ENCODE results near the gene ISL2.

The ISL2 gene

DNA sequence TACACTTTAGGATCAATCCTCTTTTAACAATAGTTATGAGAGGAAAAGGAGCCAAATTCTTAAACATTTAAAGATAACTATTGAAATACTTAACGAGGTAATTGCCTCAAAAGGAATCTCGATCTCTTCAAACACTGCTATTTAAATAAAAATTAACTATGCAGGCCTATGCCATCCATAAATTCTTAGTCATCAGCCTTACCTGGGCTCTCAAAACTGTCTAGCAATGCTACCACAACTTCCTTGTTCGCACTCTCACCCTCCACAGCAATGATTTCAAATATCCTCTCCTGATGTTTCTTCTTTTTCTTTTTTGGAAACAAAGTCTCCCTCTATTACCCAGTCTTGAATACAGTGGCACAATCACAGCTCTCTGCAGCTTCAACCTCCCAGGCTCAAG, 37.6 kb upstream of the ISL2 start:
- Histone ChIP-seq H3K79me2 (ENCODE audit: insufficient read depth, low read depth) (peaks cover 84% of the 10 kb centered on the region), H2AFZ (ENCODE audit: low read depth) (no peak overlapping the region), H3K9ac (no peak overlapping the region), H3K4me3 (IDR thresholded peaks at IDR 0.05; ENCODE audit: insufficient read depth, low read depth, low read length) (no peak overlapping the region), H3K27ac (no peak overlapping the region), H3K4me1 (ENCODE audit: low read depth, poor library complexity, severe bottlenecking) (peaks cover 29% of the 10 kb centered on the region), H4K20me1 (ENCODE audit: insufficient read depth) (peaks cover 17% of the 10 kb centered on the region), H3K36me3 (ENCODE audit: insufficient read depth) (no peaks in the 10 kb centered on the region), H3K4me2 (no peak overlapping the region), H3K27me3 (ENCODE audit: insufficient read depth, low read depth) (no peaks in the 10 kb centered on the region)
- TF ChIP-seq, protein P1, sequence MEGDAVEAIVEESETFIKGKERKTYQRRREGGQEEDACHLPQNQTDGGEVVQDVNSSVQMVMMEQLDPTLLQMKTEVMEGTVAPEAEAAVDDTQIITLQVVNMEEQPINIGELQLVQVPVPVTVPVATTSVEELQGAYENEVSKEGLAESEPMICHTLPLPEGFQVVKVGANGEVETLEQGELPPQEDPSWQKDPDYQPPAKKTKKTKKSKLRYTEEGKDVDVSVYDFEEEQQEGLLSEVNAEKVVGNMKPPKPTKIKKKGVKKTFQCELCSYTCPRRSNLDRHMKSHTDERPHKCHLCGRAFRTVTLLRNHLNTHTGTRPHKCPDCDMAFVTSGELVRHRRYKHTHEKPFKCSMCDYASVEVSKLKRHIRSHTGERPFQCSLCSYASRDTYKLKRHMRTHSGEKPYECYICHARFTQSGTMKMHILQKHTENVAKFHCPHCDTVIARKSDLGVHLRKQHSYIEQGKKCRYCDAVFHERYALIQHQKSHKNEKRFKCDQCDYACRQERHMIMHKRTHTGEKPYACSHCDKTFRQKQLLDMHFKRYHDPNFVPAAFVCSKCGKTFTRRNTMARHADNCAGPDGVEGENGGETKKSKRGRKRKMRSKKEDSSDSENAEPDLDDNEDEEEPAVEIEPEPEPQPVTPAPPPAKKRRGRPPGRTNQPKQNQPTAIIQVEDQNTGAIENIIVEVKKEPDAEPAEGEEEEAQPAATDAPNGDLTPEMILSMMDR (conservative IDR thresholded peaks at IDR 0.05; ENCODE audit: low read depth, low read length), result no peak

DNA sequence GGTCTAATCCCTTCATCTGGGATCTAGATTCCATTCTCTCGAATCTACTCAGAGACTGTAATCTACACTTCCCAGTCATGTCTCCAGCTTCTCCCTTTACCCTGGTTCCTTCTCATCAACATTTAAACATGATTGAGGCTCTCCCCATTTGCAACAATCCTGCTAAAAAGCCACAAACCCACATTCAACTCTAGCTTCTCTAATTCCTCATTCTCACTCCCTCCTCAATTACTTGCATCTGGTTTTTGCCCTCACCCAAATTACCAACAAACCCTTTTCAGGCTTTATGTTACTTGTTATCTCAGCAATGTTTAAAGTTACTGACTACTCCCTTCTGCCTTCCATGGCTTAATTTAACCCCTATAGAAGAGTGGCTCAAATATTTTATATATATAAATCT, 36.8 kb upstream of the ISL2 start:
- H3K4me1 ChIP-seq (ENCODE audit: low read depth, poor library complexity, severe bottlenecking), result peaks cover 29% of the 10 kb centered on the region
- no peaks in the 10 kb centered on the region for H3K36me3 ChIP-seq (ENCODE audit: insufficient read depth)
- TF ChIP-seq, protein P1 (conservative IDR thresholded peaks at IDR 0.05; ENCODE audit: low read depth, low read length), result no peak
- peaks cover 90% of the 10 kb centered on the region for H3K79me2 ChIP-seq (ENCODE audit: insufficient read depth, low read depth)
- H3K4me3 ChIP-seq (IDR thresholded peaks at IDR 0.05; ENCODE audit: insufficient read depth, low read depth, low read length), result no peak overlapping the region
- no peaks in the 10 kb centered on the region for H3K27me3 ChIP-seq (ENCODE audit: insufficient read depth, low read depth)
- H3K27ac ChIP-seq, result no peak overlapping the region
- H3K4me2 ChIP-seq, result no peak overlapping the region
- peaks cover 17% of the 10 kb centered on the region for H4K20me1 ChIP-seq (ENCODE audit: insufficient read depth)
- H2AFZ ChIP-seq (ENCODE audit: low read depth), result no peak overlapping the region
- no peak overlapping the region for H3K9ac ChIP-seq

DNA sequence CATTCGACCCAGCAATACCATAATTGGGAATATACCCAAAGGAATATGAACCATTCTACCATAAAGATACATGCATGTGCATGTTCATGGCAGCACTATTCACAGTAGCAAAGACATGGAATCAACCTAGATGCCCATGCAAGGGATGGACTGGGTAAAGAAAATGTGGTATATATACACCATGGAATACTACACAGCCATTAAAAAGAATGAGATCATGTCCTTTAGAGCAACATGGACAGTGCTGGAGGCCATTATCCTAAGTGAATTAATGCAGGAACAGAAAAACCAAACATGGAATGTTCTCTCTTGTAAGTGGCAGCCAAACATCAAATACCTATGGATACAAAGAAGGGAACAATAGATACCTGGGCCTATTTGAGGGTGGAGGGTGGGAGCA, 32.7 kb upstream of the ISL2 start:
- H3K4me1 ChIP-seq (ENCODE audit: low read depth, poor library complexity, severe bottlenecking), result peaks cover 29% of the 10 kb centered on the region
- no peak overlapping the region for H3K4me2 ChIP-seq
- no peak overlapping the region for H3K9ac ChIP-seq
- no peak overlapping the region for H3K27ac ChIP-seq
- no peak overlapping the region for H3K4me3 ChIP-seq (IDR thresholded peaks at IDR 0.05; ENCODE audit: insufficient read depth, low read depth, low read length)
- no peaks in the 10 kb centered on the region for H3K27me3 ChIP-seq (ENCODE audit: insufficient read depth, low read depth)
- no peak overlapping the region for H2AFZ ChIP-seq (ENCODE audit: low read depth)
- H3K79me2 ChIP-seq (ENCODE audit: insufficient read depth, low read depth), result peaks cover 94% of the 10 kb centered on the region
- no peaks in the 10 kb centered on the region for H3K36me3 ChIP-seq (ENCODE audit: insufficient read depth)
- H4K20me1 ChIP-seq (ENCODE audit: insufficient read depth), result peaks cover 23% of the 10 kb centered on the region
- TF ChIP-seq, protein P1 (conservative IDR thresholded peaks at IDR 0.05; ENCODE audit: low read depth, low read length), result no peak

DNA sequence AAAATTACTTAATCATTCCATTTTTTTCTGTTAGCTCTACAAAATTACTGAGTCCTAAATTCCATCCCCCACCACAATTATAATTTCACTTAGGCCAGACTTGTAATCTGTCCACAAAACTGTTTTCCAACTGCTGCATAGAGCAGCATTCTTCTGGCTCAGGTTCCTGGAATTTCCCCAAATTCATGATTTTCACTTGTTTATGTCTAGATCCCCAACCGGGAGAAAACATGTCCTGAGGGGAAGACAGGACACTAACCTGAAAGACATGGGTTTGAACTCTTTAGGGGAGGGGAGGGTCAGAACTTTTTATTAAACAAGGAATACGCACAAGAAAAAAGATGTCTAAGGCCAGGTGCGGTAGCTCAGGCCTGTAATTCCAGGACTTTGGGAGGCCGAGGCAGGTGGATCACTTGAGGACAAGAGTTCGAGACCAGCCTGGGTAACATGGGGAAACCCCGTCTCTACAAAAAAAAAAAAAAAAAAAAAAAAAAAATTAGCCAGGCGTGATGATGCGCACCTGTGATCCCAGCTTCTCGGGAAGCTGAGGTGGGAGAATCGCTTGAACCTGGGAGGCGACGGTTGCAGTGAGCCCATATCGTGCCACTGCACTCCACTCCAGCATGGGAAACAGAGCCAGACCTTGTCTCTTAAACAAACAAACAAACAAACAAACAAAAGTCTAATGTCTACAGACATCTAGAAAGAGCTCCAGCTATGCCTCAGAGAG, 26.8 kb upstream of the ISL2 start:
- Histone ChIP-seq H3K4me1 (ENCODE audit: low read depth, poor library complexity, severe bottlenecking) (peaks cover 13% of the 10 kb centered on the region), H3K9ac (peak overlapping the region; percentile 97; the same call in 1 of the 2 replicates), H4K20me1 (ENCODE audit: insufficient read depth) (peaks cover 6% of the 10 kb centered on the region; the same call in 1 of the 2 replicates)

More for the DNA sequence above, 26.8 kb upstream of the ISL2 start:
- H3K27me3 ChIP-seq (ENCODE audit: insufficient read depth, low read depth), result no peaks in the 10 kb centered on the region
- H3K79me2 ChIP-seq (ENCODE audit: insufficient read depth, low read depth), result peaks cover 62% of the 10 kb centered on the region
- H3K36me3 ChIP-seq (ENCODE audit: insufficient read depth), result no peaks in the 10 kb centered on the region
- H3K27ac ChIP-seq, result no peak overlapping the region
- TF ChIP-seq, protein P1 (conservative IDR thresholded peaks at IDR 0.05; ENCODE audit: low read depth, low read length), result no peak
- no peak overlapping the region for H3K4me3 ChIP-seq (IDR thresholded peaks at IDR 0.05; ENCODE audit: insufficient read depth, low read depth, low read length)
- peak overlapping the region; percentile 74 for H3K4me2 ChIP-seq
- H2AFZ ChIP-seq (ENCODE audit: low read depth), result no peak overlapping the region
